ENCODE results near the gene PPM1B. TPM values are rescaled to one million over a fixed set of nuclear protein-coding genes. Genes with fewer than 3 reads are reported as not detected.

Gene PPM1B
- total RNA-seq, 1 experiment from 2014 or later = 49.5 TPM

GRCh38 chr2:44191739-44192138 is 23.1 kb downstream of the PPM1B start:
- Histone ChIP-seq H3K79me2 (ENCODE audit: low read length) (peaks cover 99% of the 10 kb centered on the region), H3K4me1 (ENCODE audit: low read length) (peaks cover 22% of the 10 kb centered on the region), H3K27me3 (ENCODE audit: low read length) (no peaks in the 10 kb centered on the region), H3K9me3 (ENCODE audit: low read length) (no peaks in the 10 kb centered on the region), H2AFZ (ENCODE audit: low read length) (no peak overlapping the region), H3K36me3 (ENCODE audit: insufficient read depth, low read length) (peaks cover 12% of the 10 kb centered on the region; the same call in 1 of the 2 replicates), H3K9me2 (replicated peaks; ENCODE audit: insufficient read depth, low read length) (no peaks in the 10 kb centered on the region), H3K4me2 (ENCODE audit: low read depth, low read length, poor library complexity, severe bottlenecking) (no peak overlapping the region), H4K20me1 (ENCODE audit: insufficient read depth, low read depth, low read length) (0 out of 2 replicates have a peak, but pooled peaks cover 4% of the 10 kb centered on the region), H3K4me3 (ENCODE audit: low read length) (no peak overlapping the region), H3K9ac (ENCODE audit: low read length) (no peak overlapping the region), H3K27ac (ENCODE audit: low read length) (no peak overlapping the region)
- DNase-seq = no peak

GRCh38 chr2:44192646-44193045 is 24.0 kb downstream of the PPM1B start:
- peaks cover 99% of the 10 kb centered on the region for H3K79me2 ChIP-seq (ENCODE audit: low read length)
- H4K20me1 ChIP-seq (ENCODE audit: insufficient read depth, low read depth, low read length) = 0 out of 2 replicates have a peak, but pooled peaks cover 4% of the 10 kb centered on the region
- peaks cover 12% of the 10 kb centered on the region; the same call in 1 of the 2 replicates for H3K36me3 ChIP-seq (ENCODE audit: insufficient read depth, low read length)
- H3K9ac ChIP-seq (ENCODE audit: low read length) = no peak overlapping the region
- no peak overlapping the region for H3K4me3 ChIP-seq (ENCODE audit: low read length)
- H3K4me1 ChIP-seq (ENCODE audit: low read length) = peaks cover 22% of the 10 kb centered on the region
- no peak overlapping the region for H3K27ac ChIP-seq (ENCODE audit: low read length)
- no peak overlapping the region for H3K4me2 ChIP-seq (ENCODE audit: low read depth, low read length, poor library complexity, severe bottlenecking)
- H2AFZ ChIP-seq (ENCODE audit: low read length) = no peak overlapping the region
- no peaks in the 10 kb centered on the region for H3K9me3 ChIP-seq (ENCODE audit: low read length)
- no peaks in the 10 kb centered on the region for H3K27me3 ChIP-seq (ENCODE audit: low read length)
- no peak for DNase-seq
- no peaks in the 10 kb centered on the region for H3K9me2 ChIP-seq (replicated peaks; ENCODE audit: insufficient read depth, low read length)

GRCh38 chr2:44195714-44196113 is 27.0 kb downstream of the PPM1B start:
- H3K4me1 ChIP-seq (ENCODE audit: low read length) = peaks cover 19% of the 10 kb centered on the region
- H3K9me2 ChIP-seq (replicated peaks; ENCODE audit: insufficient read depth, low read length) = no peaks in the 10 kb centered on the region
- no peak overlapping the region for H2AFZ ChIP-seq (ENCODE audit: low read length)
- no peak overlapping the region for H3K4me2 ChIP-seq (ENCODE audit: low read depth, low read length, poor library complexity, severe bottlenecking)
- no peak overlapping the region for H3K4me3 ChIP-seq (ENCODE audit: low read length)
- H3K9me3 ChIP-seq (ENCODE audit: low read length) = no peaks in the 10 kb centered on the region
- no peak overlapping the region for H3K9ac ChIP-seq (ENCODE audit: low read length)
- H3K79me2 ChIP-seq (ENCODE audit: low read length) = peaks cover 97% of the 10 kb centered on the region
- DNase-seq = no peak
- no peaks in the 10 kb centered on the region for H3K27me3 ChIP-seq (ENCODE audit: low read length)
- H4K20me1 ChIP-seq (ENCODE audit: insufficient read depth, low read depth, low read length) = 0 out of 2 replicates have a peak, but pooled peaks cover 4% of the 10 kb centered on the region
- no peak overlapping the region for H3K27ac ChIP-seq (ENCODE audit: low read length)
- peaks cover 12% of the 10 kb centered on the region; the same call in 1 of the 2 replicates for H3K36me3 ChIP-seq (ENCODE audit: insufficient read depth, low read length)

- H3K4me3 ChIP-seq (ENCODE audit: low read length) = no peak overlapping the region
- H2AFZ ChIP-seq (ENCODE audit: low read length) = no peak overlapping the region
- no peak overlapping the region for H3K27ac ChIP-seq (ENCODE audit: low read length)
- no peaks in the 10 kb centered on the region for H4K20me1 ChIP-seq (ENCODE audit: insufficient read depth, low read depth, low read length)
- peaks cover 97% of the 10 kb centered on the region for H3K79me2 ChIP-seq (ENCODE audit: low read length)
- H3K9ac ChIP-seq (ENCODE audit: low read length) = no peak overlapping the region
- H3K9me3 ChIP-seq (ENCODE audit: low read length) = no peaks in the 10 kb centered on the region
- H3K27me3 ChIP-seq (ENCODE audit: low read length) = no peaks in the 10 kb centered on the region
- no peak overlapping the region for H3K4me2 ChIP-seq (ENCODE audit: low read depth, low read length, poor library complexity, severe bottlenecking)
- peaks cover 22% of the 10 kb centered on the region for H3K36me3 ChIP-seq (ENCODE audit: insufficient read depth, low read length)
- H3K4me1 ChIP-seq (ENCODE audit: low read length) = peaks cover 4% of the 10 kb centered on the region
- DNase-seq = no peak
- no peaks in the 10 kb centered on the region for H3K9me2 ChIP-seq (replicated peaks; ENCODE audit: insufficient read depth, low read length)
Observed at GRCh38 chr2:44197816-44198215, 29.1 kb downstream of the PPM1B start.

GRCh38 chr2:44200011-44200410 is 31.3 kb downstream of the PPM1B start:
- no peak overlapping the region for H2AFZ ChIP-seq (ENCODE audit: low read length)
- no peak overlapping the region for H3K27ac ChIP-seq (ENCODE audit: low read length)
- peaks cover 32% of the 10 kb centered on the region for H3K36me3 ChIP-seq (ENCODE audit: insufficient read depth, low read length)
- no peak for DNase-seq
- H3K27me3 ChIP-seq (ENCODE audit: low read length) = no peaks in the 10 kb centered on the region
- H3K9me2 ChIP-seq (replicated peaks; ENCODE audit: insufficient read depth, low read length) = no peaks in the 10 kb centered on the region
- H3K4me3 ChIP-seq (ENCODE audit: low read length) = no peak overlapping the region
- H3K9me3 ChIP-seq (ENCODE audit: low read length) = no peaks in the 10 kb centered on the region
- no peaks in the 10 kb centered on the region for H4K20me1 ChIP-seq (ENCODE audit: insufficient read depth, low read depth, low read length)
- no peaks in the 10 kb centered on the region for H3K4me1 ChIP-seq (ENCODE audit: low read length)
- H3K79me2 ChIP-seq (ENCODE audit: low read length) = peaks cover 97% of the 10 kb centered on the region
- H3K9ac ChIP-seq (ENCODE audit: low read length) = no peak overlapping the region
- no peak overlapping the region for H3K4me2 ChIP-seq (ENCODE audit: low read depth, low read length, poor library complexity, severe bottlenecking)

- H3K27ac ChIP-seq (ENCODE audit: low read length) = no peak overlapping the region
- no peaks in the 10 kb centered on the region for H4K20me1 ChIP-seq (ENCODE audit: insufficient read depth, low read depth, low read length)
- H3K9ac ChIP-seq (ENCODE audit: low read length) = no peak overlapping the region
- no peak overlapping the region for H3K4me3 ChIP-seq (ENCODE audit: low read length)
- H3K4me1 ChIP-seq (ENCODE audit: low read length) = no peaks in the 10 kb centered on the region
- H2AFZ ChIP-seq (ENCODE audit: low read length) = no peak overlapping the region
- no peak for DNase-seq
- no peaks in the 10 kb centered on the region for H3K27me3 ChIP-seq (ENCODE audit: low read length)
- H3K9me3 ChIP-seq (ENCODE audit: low read length) = no peaks in the 10 kb centered on the region
- H3K9me2 ChIP-seq (replicated peaks; ENCODE audit: insufficient read depth, low read length) = no peaks in the 10 kb centered on the region
- H3K79me2 ChIP-seq (ENCODE audit: low read length) = peaks cover 97% of the 10 kb centered on the region
- no peak overlapping the region for H3K4me2 ChIP-seq (ENCODE audit: low read depth, low read length, poor library complexity, severe bottlenecking)
- peaks cover 32% of the 10 kb centered on the region for H3K36me3 ChIP-seq (ENCODE audit: insufficient read depth, low read length)
Observed at GRCh38 chr2:44200759-44201158, 32.1 kb downstream of the PPM1B start.

- H3K27me3 ChIP-seq (ENCODE audit: low read length) = no peaks in the 10 kb centered on the region
Observed at GRCh38 chr2:44201648-44202165, 33.0 kb downstream of the PPM1B start.

GRCh38 chr2:44203542-44203941 is 34.9 kb downstream of the PPM1B start:
- 0 out of 2 replicates have a peak, but pooled peaks cover under 1% of the 10 kb centered on the region for H4K20me1 ChIP-seq (ENCODE audit: insufficient read depth, low read depth, low read length)

More at GRCh38 chr2:44201648-44202165, 33.0 kb downstream of the PPM1B start:
- Histone ChIP-seq H3K9me2 (replicated peaks; ENCODE audit: insufficient read depth, low read length) (no peaks in the 10 kb centered on the region), H3K36me3 (ENCODE audit: insufficient read depth, low read length) (peaks cover 32% of the 10 kb centered on the region), H3K4me2 (ENCODE audit: low read depth, low read length, poor library complexity, severe bottlenecking) (no peak overlapping the region), H3K79me2 (ENCODE audit: low read length) (peaks cover 97% of the 10 kb centered on the region), H4K20me1 (ENCODE audit: insufficient read depth, low read depth, low read length) (no peaks in the 10 kb centered on the region), H3K4me1 (ENCODE audit: low read length) (no peaks in the 10 kb centered on the region), H3K9me3 (ENCODE audit: low read length) (no peaks in the 10 kb centered on the region), H3K9ac (ENCODE audit: low read length) (no peak overlapping the region), H3K4me3 (ENCODE audit: low read length) (no peak overlapping the region), H3K27ac (ENCODE audit: low read length) (no peak overlapping the region), H2AFZ (ENCODE audit: low read length) (no peak overlapping the region)
- no peak for DNase-seq

More at GRCh38 chr2:44203542-44203941, 34.9 kb downstream of the PPM1B start:
- no peak overlapping the region for H2AFZ ChIP-seq (ENCODE audit: low read length)
- no peak for DNase-seq
- H3K4me2 ChIP-seq (ENCODE audit: low read depth, low read length, poor library complexity, severe bottlenecking) = no peak overlapping the region
- H3K9me3 ChIP-seq (ENCODE audit: low read length) = no peaks in the 10 kb centered on the region
- peaks cover 32% of the 10 kb centered on the region for H3K36me3 ChIP-seq (ENCODE audit: insufficient read depth, low read length)
- H3K27me3 ChIP-seq (ENCODE audit: low read length) = no peaks in the 10 kb centered on the region
- H3K9me2 ChIP-seq (replicated peaks; ENCODE audit: insufficient read depth, low read length) = no peaks in the 10 kb centered on the region
- no peaks in the 10 kb centered on the region for H3K4me1 ChIP-seq (ENCODE audit: low read length)
- H3K4me3 ChIP-seq (ENCODE audit: low read length) = no peak overlapping the region
- no peak overlapping the region for H3K9ac ChIP-seq (ENCODE audit: low read length)
- no peak overlapping the region for H3K27ac ChIP-seq (ENCODE audit: low read length)
- H3K79me2 ChIP-seq (ENCODE audit: low read length) = peaks cover 96% of the 10 kb centered on the region
